H9 (cell line): ENCODE results near the gene ZNF407. TPM values are rescaled to one million over a fixed set of nuclear protein-coding genes. Genes with fewer than 3 reads are reported as not detected.

Experiments used
- DNase-seq: peaks from one replicate; pipeline ENCODE4 v3.0.0-alpha.2; 2017
- H2AFZ ChIP-seq: one replicate; pipeline ENCODE4 v1.6.1; 2013; ENCODE audit warnings: mild to moderate bottlenecking, low read length, control low read depth, moderate library complexity
- H2AK5ac ChIP-seq: 2 replicates; pipeline ENCODE4 v1.6.1; 2013; ENCODE audit warnings: low read length, control low read depth, mixed read lengths; ENCODE audit not compliant: insufficient read length
- H2BK120ac ChIP-seq: one replicate; pipeline ENCODE4 v1.6.1; 2013; ENCODE audit warnings: low read depth, mild to moderate bottlenecking, low read length, control low read depth, inconsistent platforms; ENCODE audit not compliant: poor library complexity, severe bottlenecking
- H2BK12ac ChIP-seq: 2 replicates; pipeline ENCODE4 v1.6.1; 2013; ENCODE audit warnings: low read length, control low read depth, mixed read lengths, low read depth; ENCODE audit not compliant: insufficient read length
- H2BK15ac ChIP-seq: 2 replicates; pipeline ENCODE4 v1.6.1; 2013; ENCODE audit warnings: low read depth, low read length, control low read depth
- H2BK20ac ChIP-seq: one replicate; pipeline ENCODE4 v1.6.1; 2013; ENCODE audit warnings: low read depth, mild to moderate bottlenecking, low read length, control low read depth, inconsistent platforms; ENCODE audit not compliant: poor library complexity, severe bottlenecking
- H2BK5ac ChIP-seq: 2 replicates; pipeline ENCODE4 v1.6.1; 2013; ENCODE audit warnings: low read length, control low read depth, mixed read lengths; ENCODE audit not compliant: insufficient read length
- H3K14ac ChIP-seq: 2 replicates; pipeline ENCODE4 v1.6.1; 2013; ENCODE audit warnings: low read length, control low read depth; ENCODE audit not compliant: insufficient read depth
- H3K18ac ChIP-seq: 2 replicates; pipeline ENCODE4 v1.6.1; 2013; ENCODE audit warnings: low read depth, mild to moderate bottlenecking, mixed read lengths, low read length, control low read depth; ENCODE audit not compliant: insufficient read length
- H3K23ac ChIP-seq: 2 replicates; pipeline ENCODE4 v1.6.1; 2013; ENCODE audit warnings: low read length, control low read depth, mixed read lengths, low read depth; ENCODE audit not compliant: insufficient read length
- H3K23me2 ChIP-seq: 2 replicates; pipeline ENCODE4 v1.6.1; 2013; ENCODE audit warnings: low read depth, mild to moderate bottlenecking, mixed read lengths, low read length, control low read depth; ENCODE audit not compliant: insufficient read length, poor library complexity, severe bottlenecking
- H3K27ac ChIP-seq: 2 replicates; pipeline ENCODE4 v1.5.1; 2013; ENCODE audit warnings: low read length, control low read depth, mixed read lengths, low read depth; ENCODE audit not compliant: insufficient read length
- H3K27me3 ChIP-seq: 2 replicates; pipeline ENCODE4 v1.6.1; 2013; ENCODE audit warnings: low read length, control low read depth, inconsistent platforms; ENCODE audit not compliant: insufficient read depth
- H3K4ac ChIP-seq: 2 replicates; pipeline ENCODE4 v1.6.1; 2013; ENCODE audit warnings: low read depth, mild to moderate bottlenecking, control low read depth, inconsistent platforms, low read length, moderate library complexity
- H3K4me1 ChIP-seq: 2 replicates; pipeline ENCODE4 v1.6.1; 2013; ENCODE audit warnings: low read length, control low read depth, inconsistent platforms; ENCODE audit not compliant: insufficient read depth
- H3K4me2 ChIP-seq: 2 replicates; pipeline ENCODE4 v1.6.1; 2013; ENCODE audit warnings: low read length, control low read depth, mixed read lengths; ENCODE audit not compliant: insufficient read length, insufficient read depth
- H3K56ac ChIP-seq: 2 replicates; pipeline ENCODE4 v1.6.1; 2013; ENCODE audit warnings: low read depth, mild to moderate bottlenecking, mixed read lengths, low read length, control low read depth; ENCODE audit not compliant: insufficient read length
- H3K79me1 ChIP-seq: 2 replicates; pipeline ENCODE4 v1.6.1; 2013; ENCODE audit warnings: low read depth, mild to moderate bottlenecking, moderate library complexity, low read length, control low read depth, inconsistent platforms; ENCODE audit not compliant: insufficient read depth, poor library complexity, severe bottlenecking
- H3K79me2 ChIP-seq: 2 replicates; pipeline ENCODE4 v1.6.1; 2013; ENCODE audit warnings: low read length, control low read depth, inconsistent platforms; ENCODE audit not compliant: insufficient read depth
- H3K9ac ChIP-seq: 2 replicates; pipeline ENCODE4 v1.6.1; 2013; ENCODE audit warnings: low read length, control low read depth, mixed read lengths; ENCODE audit not compliant: insufficient read length; ENCODE audit errors: extremely low read depth
- H3K9me3 ChIP-seq: one replicate; pipeline ENCODE4 v1.6.1; 2013; ENCODE audit warnings: low read depth, low read length, inconsistent platforms; ENCODE audit not compliant: control insufficient read depth
- H3T11ph ChIP-seq: one replicate; pipeline ENCODE4 v1.6.1; 2013; ENCODE audit warnings: mild to moderate bottlenecking, low read length, control low read depth, inconsistent platforms
- H4K20me1 ChIP-seq: one replicate; pipeline ENCODE4 v1.6.1; 2013; ENCODE audit not compliant: control insufficient read depth, insufficient read length, insufficient read depth
- H4K5ac ChIP-seq: 2 replicates; pipeline ENCODE4 v1.6.1; 2013; ENCODE audit warnings: low read depth, mild to moderate bottlenecking, mixed read lengths, low read length, control low read depth; ENCODE audit not compliant: insufficient read length
- H4K8ac ChIP-seq: replicated peaks from 2 replicates; pipeline ENCODE4 v1.6.1; 2013; ENCODE audit warnings: low read length, control low read depth, mixed read lengths, low read depth; ENCODE audit not compliant: insufficient read length
- H4K91ac ChIP-seq: 2 replicates; pipeline ENCODE4 v1.6.1; 2013; ENCODE audit warnings: low read depth, mild to moderate bottlenecking, moderate library complexity, mixed read lengths, low read length, control low read depth; ENCODE audit not compliant: insufficient read length
- H3K27ac Mint-ChIP-seq, 3 experiments: 2 replicates in 2 of 3; 3 replicates in 1 of 3; pipeline ENCODE4 v1.8.0; 2020 to 2021; ENCODE audit warnings: mixed read lengths in 3 of 3, mild to moderate bottlenecking in 1 of 3, moderate library complexity in 1 of 3
- H3K27me3 Mint-ChIP-seq: 2 replicates; pipeline ENCODE4 v1.8.0; 2021; ENCODE audit warnings: low read depth, mild to moderate bottlenecking, moderate library complexity, mixed read lengths
- H3K36me3 Mint-ChIP-seq, 3 experiments: 2 replicates in 2 of 3; 3 replicates in 1 of 3; pipeline ENCODE4 v1.8.0; 2020 to 2021; ENCODE audit warnings: low read depth in 3 of 3, mixed read lengths in 3 of 3; ENCODE audit not compliant: insufficient read depth in 1 of 3
- H3K4me1 Mint-ChIP-seq, 2 experiments: 2 replicates each; pipeline ENCODE4 v1.8.0; 2020; ENCODE audit warnings: mixed read lengths in 2 of 2
- H3K4me3 Mint-ChIP-seq, 2 experiments: 2 replicates in 1 of 2; 3 replicates in 1 of 2; pipeline ENCODE4 v1.8.0; 2020 to 2021; ENCODE audit warnings: mild to moderate bottlenecking in 2 of 2, mixed read lengths in 2 of 2, moderate library complexity in 1 of 2
- H3K9me3 Mint-ChIP-seq, 2 experiments: 2 replicates in 1 of 2; 3 replicates in 1 of 2; pipeline ENCODE4 v1.8.0; 2020; ENCODE audit warnings: mild to moderate bottlenecking in 2 of 2, mixed read lengths in 2 of 2, moderate library complexity in 1 of 2
- WGBS: extraction: QIAGEN DNeasy Blood & Tissue Kit; methylation state at CpG from one replicate; pipeline ENCODE4 v1.1.7; 2013; ENCODE audit warnings: missing lambda C conversion rate, low lambda C conversion rate, mixed read lengths; ENCODE audit not compliant: insufficient read length; ENCODE audit errors: extremely low coverage; 5-methylcytosine and 5-hydroxymethylcytosine counted together
- total RNA-seq: library from RNA; stranded (reverse); gene quantifications from 2 replicates; pipeline ENCODE4 v1.2.1, GENCODE V29; 2021
- TF ChIP-seq, protein P1 (sequence below): fragments of 200-600 bp; sonication (generic); conservative IDR thresholded peaks from 3 replicates; pipeline ENCODE4 v1.8.0; 2021; ENCODE audit warnings: antibody characterized with exemption, mild to moderate bottlenecking

Gene ZNF407
- total RNA-seq, 1 experiment from 2014 or later: 8.7 TPM

DNA sequence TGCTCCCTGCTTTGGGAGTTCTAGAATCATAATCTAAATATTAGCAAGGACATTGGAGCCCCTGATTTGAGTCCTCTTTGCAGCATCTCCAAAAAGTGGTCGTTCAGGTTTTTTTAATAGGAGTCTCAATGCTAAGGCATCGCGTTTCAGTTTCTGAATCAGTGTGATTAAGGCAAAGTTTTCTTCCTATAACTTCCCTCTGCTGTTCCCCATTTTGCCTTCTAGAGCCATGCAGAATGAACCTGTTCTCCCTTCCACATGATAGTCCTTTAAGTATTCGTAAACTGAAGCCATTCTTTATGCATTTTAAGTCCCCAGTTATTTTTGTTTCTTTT, 451.8 kb downstream of the ZNF407 start:
- Histone ChIP-seq H2BK120ac (no peak overlapping the region), H2BK5ac (no peak overlapping the region), H3K14ac (no peak overlapping the region), H3K4ac (no peak overlapping the region), H2BK12ac (no peak overlapping the region), H3K18ac (no peak overlapping the region), H3K27ac (no peak overlapping the region), H3K23ac (no peak overlapping the region), H3K4me1 (no peaks in the 10 kb centered on the region), H4K5ac (no peak overlapping the region), H2BK20ac (no peak overlapping the region), H4K91ac (no peak overlapping the region), H3K79me2 (no peaks in the 10 kb centered on the region), H3K79me1 (no peaks in the 10 kb centered on the region), H2BK15ac (no peak overlapping the region), H3K27me3 (no peaks in the 10 kb centered on the region), H3K23me2 (no peaks in the 10 kb centered on the region), H3K9me3 (no peaks in the 10 kb centered on the region), H3K56ac (no peak overlapping the region), H4K20me1 (no peaks in the 10 kb centered on the region), H2AFZ (no peak overlapping the region), H3K9ac (no peak overlapping the region), H4K8ac (no peak overlapping the region), H3K4me2 (no peak overlapping the region), H2AK5ac (no peak overlapping the region), H3T11ph (no peak overlapping the region)
- Mint-ChIP-seq H3K4me1 (peaks cover 0 to 4% of the 10 kb centered on the region in 2 experiments; a peak in 1 of 4 replicates), H3K9me3 (no peaks in the 10 kb centered on the region), H3K27me3 (no peaks in the 10 kb centered on the region), H3K36me3 (no peaks in the 10 kb centered on the region), H3K4me3 (no peak overlapping the region), H3K27ac (no peak overlapping the region)
- WGBS: no CpG with 5 or more reads among the region's 4 CpGs
- TF ChIP-seq, protein P1, sequence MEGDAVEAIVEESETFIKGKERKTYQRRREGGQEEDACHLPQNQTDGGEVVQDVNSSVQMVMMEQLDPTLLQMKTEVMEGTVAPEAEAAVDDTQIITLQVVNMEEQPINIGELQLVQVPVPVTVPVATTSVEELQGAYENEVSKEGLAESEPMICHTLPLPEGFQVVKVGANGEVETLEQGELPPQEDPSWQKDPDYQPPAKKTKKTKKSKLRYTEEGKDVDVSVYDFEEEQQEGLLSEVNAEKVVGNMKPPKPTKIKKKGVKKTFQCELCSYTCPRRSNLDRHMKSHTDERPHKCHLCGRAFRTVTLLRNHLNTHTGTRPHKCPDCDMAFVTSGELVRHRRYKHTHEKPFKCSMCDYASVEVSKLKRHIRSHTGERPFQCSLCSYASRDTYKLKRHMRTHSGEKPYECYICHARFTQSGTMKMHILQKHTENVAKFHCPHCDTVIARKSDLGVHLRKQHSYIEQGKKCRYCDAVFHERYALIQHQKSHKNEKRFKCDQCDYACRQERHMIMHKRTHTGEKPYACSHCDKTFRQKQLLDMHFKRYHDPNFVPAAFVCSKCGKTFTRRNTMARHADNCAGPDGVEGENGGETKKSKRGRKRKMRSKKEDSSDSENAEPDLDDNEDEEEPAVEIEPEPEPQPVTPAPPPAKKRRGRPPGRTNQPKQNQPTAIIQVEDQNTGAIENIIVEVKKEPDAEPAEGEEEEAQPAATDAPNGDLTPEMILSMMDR: no peak
- no peak for DNase-seq
